Liver (tissue), 9 donors: Measurements from ENCODE around the gene NOL9. TPM values are rescaled to one million over a fixed set of nuclear protein-coding genes. Genes with fewer than 3 reads are reported as not detected.

Source experiments
- DNase-seq: peaks from one replicate; pipeline ENCODE4 v3.0.0-alpha.2; 2017; ENCODE audit warnings: low spot score
- H3K27ac ChIP-seq, 2 donors: one replicate each; pipeline ENCODE4 v1.7.0; 2013; ENCODE audit warnings: inconsistent platforms in 2 of 2, low read length in 2 of 2, control low read depth in 1 of 2, low read depth in 1 of 2, mild to moderate bottlenecking in 1 of 2
- H3K27me3 ChIP-seq, 4 donors: one replicate each; pipeline versions ENCODE4 v1.6.1 to v1.7.0; 2013; ENCODE audit warnings: low read length in 3 of 4, inconsistent platforms in 1 of 4, mild to moderate bottlenecking in 1 of 4, moderate library complexity in 1 of 4; ENCODE audit not compliant: control insufficient read depth in 4 of 4, insufficient read depth in 4 of 4
- H3K36me3 ChIP-seq, 4 donors: one replicate each; pipeline versions ENCODE4 v1.6.1 to v1.7.0; 2013; ENCODE audit warnings: low read length in 3 of 4, mild to moderate bottlenecking in 3 of 4, low read depth in 1 of 4, moderate library complexity in 1 of 4; ENCODE audit not compliant: control insufficient read depth in 4 of 4, insufficient read depth in 3 of 4
- H3K4me1 ChIP-seq, 4 donors: one replicate each; pipeline versions ENCODE4 v1.6.1 to v1.7.0; 2013; ENCODE audit warnings: low read length in 3 of 4, mild to moderate bottlenecking in 3 of 4, moderate library complexity in 1 of 4; ENCODE audit not compliant: control insufficient read depth in 4 of 4, insufficient read depth in 4 of 4
- H3K4me3 ChIP-seq, 3 donors: one replicate each; pipeline versions ENCODE4 v1.6.1 to v1.7.0; 2013; ENCODE audit warnings: low read length in 3 of 3, control low read depth in 1 of 3, low read depth in 1 of 3, mild to moderate bottlenecking in 1 of 3
- H3K9ac ChIP-seq, 2 donors: one replicate each; pipeline ENCODE4 v1.7.0; 2013; ENCODE audit warnings: low read length in 2 of 2, mild to moderate bottlenecking in 2 of 2, moderate library complexity in 2 of 2, control low read depth in 1 of 2, low read depth in 1 of 2
- H3K9me3 ChIP-seq, 4 donors: one replicate each; pipeline versions ENCODE4 v1.6.1 to v1.7.0; 2013; ENCODE audit warnings: low read length in 3 of 4; ENCODE audit not compliant: control insufficient read depth in 4 of 4
- FOXA1 ChIP-seq: IDR thresholded peaks from 2 replicates; pipeline ENCODE4 v1.6.1; 2016; ENCODE audit warnings: antibody characterized with exemption
- FOXA2 ChIP-seq: IDR thresholded peaks from 2 replicates; pipeline ENCODE4 v1.6.1; 2016; ENCODE audit warnings: antibody characterized with exemption
- GABPA ChIP-seq, 2 donors: IDR thresholded peaks in 1 of 2; conservative IDR thresholded peaks in 1 of 2; 2 replicates each; pipeline ENCODE4 v1.6.1; 2016; ENCODE audit warnings: antibody characterized with exemption in 2 of 2, mild to moderate bottlenecking in 1 of 2, moderate library complexity in 1 of 2
- JUND ChIP-seq, 2 donors: IDR thresholded peaks; 2 replicates each; pipeline ENCODE4 v1.6.1; 2016; ENCODE audit warnings: antibody characterized with exemption in 2 of 2
- NR2F2 ChIP-seq: IDR thresholded peaks from 2 replicates; pipeline ENCODE4 v1.6.1; 2016; ENCODE audit warnings: antibody characterized with exemption
- RAD21 ChIP-seq, 2 donors: IDR thresholded peaks; 2 replicates each; pipeline ENCODE4 v1.6.1; 2016; ENCODE audit warnings: antibody characterized with exemption in 2 of 2, mild to moderate bottlenecking in 2 of 2
- TAF1 ChIP-seq: conservative IDR thresholded peaks from 2 replicates; pipeline ENCODE4 v1.6.1; 2016; ENCODE audit warnings: antibody characterized with exemption, mild to moderate bottlenecking
- YY1 ChIP-seq: IDR thresholded peaks from 2 replicates; pipeline ENCODE4 v1.6.1; 2016; ENCODE audit warnings: antibody characterized with exemption, mild to moderate bottlenecking
- WGBS: extraction: QIAGEN DNeasy Blood & Tissue Kit; methylation state at CpG from one replicate; pipeline ENCODE4 v1.1.7; 2013; 5-methylcytosine and 5-hydroxymethylcytosine counted together
- polyA plus RNA-seq, 2 donors: library from polyadenylated mRNA; stranded (reverse) in 1 of 2; unstranded in 1 of 2; fragments of 200-250 nt in 1 of 2; fragments of >200 nt in 1 of 2; fragmentation: Nextera tagmentation in 1 of 2; extraction: Ambion mirVana in 1 of 2; gene quantifications; one replicate each; pipeline versions ENCODE4 v1.2.1 to v1.2.3, GENCODE V29; 2013 to 2015
- total RNA-seq, 2 donors: library from RNA; depleted of rRNA; stranded (reverse); fragments of >200 nt; gene quantifications; one replicate each; pipeline ENCODE4 v1.2.3, GENCODE V29; 2014
- TF ChIP-seq, protein P1 (sequence below): IDR thresholded peaks from 2 replicates; pipeline ENCODE4 v1.6.1; 2016; ENCODE audit warnings: antibody characterized with exemption
- TF ChIP-seq, protein P2 (sequence below): IDR thresholded peaks from 2 replicates; pipeline ENCODE4 v1.6.1; 2016; ENCODE audit warnings: antibody characterized with exemption, mild to moderate bottlenecking
- TF ChIP-seq, protein P3 (sequence below): fragments of 150-350 bp; IDR thresholded peaks from 2 replicates; pipeline ENCODE4 v1.5.1; 2017; ENCODE audit warnings: improper control_type of control experiment, low read depth, low read length; ENCODE audit not compliant: missing input control
- TF ChIP-seq, protein P4 (sequence below): IDR thresholded peaks from 2 replicates; pipeline ENCODE4 v1.6.1; 2016; ENCODE audit warnings: antibody characterized with exemption
- TF ChIP-seq, protein P5 (sequence below): IDR thresholded peaks from 2 replicates; pipeline ENCODE4 v1.6.1; 2016; ENCODE audit warnings: antibody characterized with exemption
- donor health status: healthy.
- donor health status: healthy.
- donor health status: healthy.
- donor health status: healthy.
- donor health status: healthy.

Gene NOL9
- total and polyA plus RNA-seq, 4 donors, result 2.1 to 15.1 (median 9.4) TPM

DNA sequence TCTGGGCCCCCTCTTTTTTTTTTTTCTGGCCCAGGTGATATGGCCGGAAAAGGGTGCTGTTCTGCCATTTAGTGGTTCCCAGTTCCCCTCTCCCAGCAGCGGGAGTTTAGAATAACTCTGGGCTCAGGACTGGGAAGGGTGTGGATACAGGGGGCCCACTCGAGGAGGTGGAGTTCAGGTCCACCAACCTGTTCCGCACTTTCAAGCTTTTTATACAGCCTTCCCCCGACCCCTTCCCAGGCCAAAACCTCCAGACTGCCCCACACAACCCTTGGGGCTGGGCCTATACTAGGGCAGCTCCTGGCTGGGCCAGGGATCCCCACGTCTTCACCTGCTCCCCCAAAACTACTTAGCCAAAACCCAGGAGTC, 63.2 kb downstream of the NOL9 start (continued):
- TF ChIP-seq, protein P1, sequence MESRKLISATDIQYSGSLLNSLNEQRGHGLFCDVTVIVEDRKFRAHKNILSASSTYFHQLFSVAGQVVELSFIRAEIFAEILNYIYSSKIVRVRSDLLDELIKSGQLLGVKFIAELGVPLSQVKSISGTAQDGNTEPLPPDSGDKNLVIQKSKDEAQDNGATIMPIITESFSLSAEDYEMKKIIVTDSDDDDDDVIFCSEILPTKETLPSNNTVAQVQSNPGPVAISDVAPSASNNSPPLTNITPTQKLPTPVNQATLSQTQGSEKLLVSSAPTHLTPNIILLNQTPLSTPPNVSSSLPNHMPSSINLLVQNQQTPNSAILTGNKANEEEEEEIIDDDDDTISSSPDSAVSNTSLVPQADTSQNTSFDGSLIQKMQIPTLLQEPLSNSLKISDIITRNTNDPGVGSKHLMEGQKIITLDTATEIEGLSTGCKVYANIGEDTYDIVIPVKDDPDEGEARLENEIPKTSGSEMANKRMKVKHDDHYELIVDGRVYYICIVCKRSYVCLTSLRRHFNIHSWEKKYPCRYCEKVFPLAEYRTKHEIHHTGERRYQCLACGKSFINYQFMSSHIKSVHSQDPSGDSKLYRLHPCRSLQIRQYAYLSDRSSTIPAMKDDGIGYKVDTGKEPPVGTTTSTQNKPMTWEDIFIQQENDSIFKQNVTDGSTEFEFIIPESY, result no peak

DNA sequence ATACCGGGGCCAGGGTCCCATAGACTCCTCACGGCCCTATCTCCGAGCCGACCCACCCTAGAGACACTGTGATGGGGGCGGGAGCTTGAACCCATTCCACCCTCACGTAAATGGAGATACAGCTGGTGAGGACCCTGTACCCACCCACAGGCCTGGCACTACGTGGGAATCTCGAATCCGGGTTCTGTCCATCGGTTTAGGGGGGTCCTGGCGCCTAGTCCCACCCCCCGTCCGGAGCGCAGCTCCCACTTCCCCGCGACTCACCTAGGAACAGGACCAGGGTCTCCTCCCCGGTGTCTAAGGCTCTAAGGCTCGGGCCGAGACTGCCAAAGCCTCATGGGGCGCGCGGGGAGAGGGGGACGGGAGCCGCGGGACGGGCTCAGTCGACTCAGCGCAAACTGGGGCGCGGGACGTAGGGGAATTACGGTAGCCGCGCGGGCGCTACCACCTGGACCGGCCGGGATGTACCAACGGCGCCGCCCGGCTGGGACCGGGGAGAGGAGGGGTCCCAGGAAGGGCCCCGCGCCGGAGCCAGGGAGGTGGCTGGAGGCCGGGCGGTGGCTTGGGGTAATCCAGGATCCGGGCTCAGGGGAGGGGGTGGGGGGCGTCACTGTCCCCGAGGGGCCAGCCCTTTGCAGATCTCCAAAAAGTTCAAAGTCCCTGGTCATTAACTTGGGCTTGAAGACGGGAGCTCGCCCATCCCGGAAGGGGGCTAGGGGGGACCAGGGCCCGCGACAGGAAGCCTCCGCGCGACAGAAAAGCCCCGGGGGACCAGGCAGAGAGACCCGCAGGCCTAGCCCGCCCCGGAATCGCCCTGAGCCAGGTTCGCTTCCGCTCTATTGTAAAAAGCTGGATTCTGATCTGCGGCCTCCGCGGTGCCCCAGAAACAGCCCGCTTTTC, 63.9 kb downstream of the NOL9 start:
- peak overlapping the region; percentile 19 to 43 for H3K9ac ChIP-seq
- 1% methylated on average over 70 of the region's 70 CpGs for WGBS
- H3K4me3 ChIP-seq, result peak overlapping the region; percentile 29 to 84 (median 42)
- no peak for TF ChIP-seq JUND (IDR thresholded peaks at IDR 0.05)
- TF ChIP-seq FOXA2, result no peak
- no peak for TF ChIP-seq NR2F2
- TF ChIP-seq, protein P2, sequence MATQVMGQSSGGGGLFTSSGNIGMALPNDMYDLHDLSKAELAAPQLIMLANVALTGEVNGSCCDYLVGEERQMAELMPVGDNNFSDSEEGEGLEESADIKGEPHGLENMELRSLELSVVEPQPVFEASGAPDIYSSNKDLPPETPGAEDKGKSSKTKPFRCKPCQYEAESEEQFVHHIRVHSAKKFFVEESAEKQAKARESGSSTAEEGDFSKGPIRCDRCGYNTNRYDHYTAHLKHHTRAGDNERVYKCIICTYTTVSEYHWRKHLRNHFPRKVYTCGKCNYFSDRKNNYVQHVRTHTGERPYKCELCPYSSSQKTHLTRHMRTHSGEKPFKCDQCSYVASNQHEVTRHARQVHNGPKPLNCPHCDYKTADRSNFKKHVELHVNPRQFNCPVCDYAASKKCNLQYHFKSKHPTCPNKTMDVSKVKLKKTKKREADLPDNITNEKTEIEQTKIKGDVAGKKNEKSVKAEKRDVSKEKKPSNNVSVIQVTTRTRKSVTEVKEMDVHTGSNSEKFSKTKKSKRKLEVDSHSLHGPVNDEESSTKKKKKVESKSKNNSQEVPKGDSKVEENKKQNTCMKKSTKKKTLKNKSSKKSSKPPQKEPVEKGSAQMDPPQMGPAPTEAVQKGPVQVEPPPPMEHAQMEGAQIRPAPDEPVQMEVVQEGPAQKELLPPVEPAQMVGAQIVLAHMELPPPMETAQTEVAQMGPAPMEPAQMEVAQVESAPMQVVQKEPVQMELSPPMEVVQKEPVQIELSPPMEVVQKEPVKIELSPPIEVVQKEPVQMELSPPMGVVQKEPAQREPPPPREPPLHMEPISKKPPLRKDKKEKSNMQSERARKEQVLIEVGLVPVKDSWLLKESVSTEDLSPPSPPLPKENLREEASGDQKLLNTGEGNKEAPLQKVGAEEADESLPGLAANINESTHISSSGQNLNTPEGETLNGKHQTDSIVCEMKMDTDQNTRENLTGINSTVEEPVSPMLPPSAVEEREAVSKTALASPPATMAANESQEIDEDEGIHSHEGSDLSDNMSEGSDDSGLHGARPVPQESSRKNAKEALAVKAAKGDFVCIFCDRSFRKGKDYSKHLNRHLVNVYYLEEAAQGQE, result no peak
- no peak for TF ChIP-seq YY1
- TF ChIP-seq, protein P3, sequence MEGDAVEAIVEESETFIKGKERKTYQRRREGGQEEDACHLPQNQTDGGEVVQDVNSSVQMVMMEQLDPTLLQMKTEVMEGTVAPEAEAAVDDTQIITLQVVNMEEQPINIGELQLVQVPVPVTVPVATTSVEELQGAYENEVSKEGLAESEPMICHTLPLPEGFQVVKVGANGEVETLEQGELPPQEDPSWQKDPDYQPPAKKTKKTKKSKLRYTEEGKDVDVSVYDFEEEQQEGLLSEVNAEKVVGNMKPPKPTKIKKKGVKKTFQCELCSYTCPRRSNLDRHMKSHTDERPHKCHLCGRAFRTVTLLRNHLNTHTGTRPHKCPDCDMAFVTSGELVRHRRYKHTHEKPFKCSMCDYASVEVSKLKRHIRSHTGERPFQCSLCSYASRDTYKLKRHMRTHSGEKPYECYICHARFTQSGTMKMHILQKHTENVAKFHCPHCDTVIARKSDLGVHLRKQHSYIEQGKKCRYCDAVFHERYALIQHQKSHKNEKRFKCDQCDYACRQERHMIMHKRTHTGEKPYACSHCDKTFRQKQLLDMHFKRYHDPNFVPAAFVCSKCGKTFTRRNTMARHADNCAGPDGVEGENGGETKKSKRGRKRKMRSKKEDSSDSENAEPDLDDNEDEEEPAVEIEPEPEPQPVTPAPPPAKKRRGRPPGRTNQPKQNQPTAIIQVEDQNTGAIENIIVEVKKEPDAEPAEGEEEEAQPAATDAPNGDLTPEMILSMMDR, result no peak
- no peak for TF ChIP-seq TAF1
- TF ChIP-seq, protein P4, sequence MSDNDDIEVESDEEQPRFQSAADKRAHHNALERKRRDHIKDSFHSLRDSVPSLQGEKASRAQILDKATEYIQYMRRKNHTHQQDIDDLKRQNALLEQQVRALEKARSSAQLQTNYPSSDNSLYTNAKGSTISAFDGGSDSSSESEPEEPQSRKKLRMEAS, result no peak
- peaks cover 4 to 25% (median 15%) of the 10 kb centered on the region in 4 donors for H3K4me1 ChIP-seq
- no peaks in the 10 kb centered on the region for H3K9me3 ChIP-seq
- peak; percentile 57 for DNase-seq
- peak overlapping the region in 1 of 2 donors; percentile 21 for H3K27ac ChIP-seq
- no peaks in the 10 kb centered on the region for H3K27me3 ChIP-seq
- no peaks in the 10 kb centered on the region for H3K36me3 ChIP-seq

DNA sequence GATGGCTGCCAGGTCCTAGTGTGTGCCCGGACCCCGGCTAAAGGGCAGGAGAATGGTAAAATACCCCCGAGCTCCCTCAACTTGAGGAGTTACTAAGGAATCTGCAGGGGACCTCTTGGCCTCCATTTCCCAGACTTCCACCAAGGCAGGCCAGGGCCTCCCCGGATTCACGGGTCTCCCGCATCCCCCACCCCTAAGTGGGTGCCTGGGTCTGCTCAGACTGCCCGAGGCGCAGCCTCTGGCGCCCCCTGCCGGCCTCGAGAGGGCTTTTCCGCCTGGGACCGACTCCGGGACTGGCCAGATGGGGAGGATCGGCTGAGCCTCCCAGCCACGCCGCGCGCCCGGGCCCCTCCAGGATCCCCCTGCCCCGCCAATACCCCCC, 64.5 kb downstream of the NOL9 start:
- Histone ChIP-seq H3K27ac (no peak overlapping the region), H3K27me3 (no peaks in the 10 kb centered on the region), H3K9ac (no peak overlapping the region), H3K4me1 (peaks cover 6 to 29% (median 15%) of the 10 kb centered on the region in 4 donors), H3K4me3 (peak overlapping the region in 2 of 3 donors; percentile 42 to 84), H3K9me3 (no peaks in the 10 kb centered on the region), H3K36me3 (no peaks in the 10 kb centered on the region)
- peak; percentile 76 for DNase-seq
- 11% methylated on average over 21 of the region's 21 CpGs for WGBS
- TF ChIP-seq, protein P5, sequence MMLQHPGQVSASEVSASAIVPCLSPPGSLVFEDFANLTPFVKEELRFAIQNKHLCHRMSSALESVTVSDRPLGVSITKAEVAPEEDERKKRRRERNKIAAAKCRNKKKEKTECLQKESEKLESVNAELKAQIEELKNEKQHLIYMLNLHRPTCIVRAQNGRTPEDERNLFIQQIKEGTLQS, result no peak
- TF ChIP-seq GABPA (IDR thresholded peaks at IDR 0.05 in 1 of 2, conservative IDR thresholded peaks at IDR 0.05 in 1 of 2), result no peak
- TF ChIP-seq, protein P3, result peak; percentile 80
- TF ChIP-seq JUND (IDR thresholded peaks at IDR 0.05), result no peak
- TF ChIP-seq RAD21 (IDR thresholded peaks at IDR 0.05), result peak; percentile 66 to 77
- TF ChIP-seq, protein P4, result no peak
- no peak for TF ChIP-seq FOXA1
